Kidney (tissue), 14 donors: ENCODE measurements around the gene KCNJ5. TPM values are rescaled to one million over a fixed set of nuclear protein-coding genes. Genes with fewer than 3 reads are reported as not detected.

Experiments used
- DNase-seq, 5 donors: peaks; one replicate each; pipeline ENCODE4 v3.0.0-alpha.2; 2013 to 2020
- FAIRE-seq: peaks from 2 replicates; lab custom pipeline; 2012; peaks lifted over from hg19 to GRCh38; lab: Jason Lieb, UNC
- H3K27ac ChIP-seq, 2 donors: one replicate each; pipeline ENCODE4 v1.7.0; 2013; ENCODE audit warnings: low read depth in 2 of 2, low read length in 2 of 2, inconsistent platforms in 1 of 2
- H3K27me3 ChIP-seq: one replicate; pipeline ENCODE4 v1.7.1; 2013; ENCODE audit warnings: low read length, inconsistent platforms; ENCODE audit not compliant: control insufficient read depth, insufficient read depth
- H3K36me3 ChIP-seq, 3 donors: one replicate each; pipeline versions ENCODE4 v1.7.0 to v1.7.1; 2013; ENCODE audit warnings: low read length in 3 of 3, control low read depth in 1 of 3, inconsistent platforms in 1 of 3; ENCODE audit not compliant: insufficient read depth in 3 of 3, control insufficient read depth in 2 of 3
- H3K4me1 ChIP-seq, 3 donors: one replicate each; pipeline versions ENCODE4 v1.7.0 to v1.7.1; 2013; ENCODE audit warnings: low read length in 3 of 3, inconsistent platforms in 1 of 3, low read depth in 1 of 3; ENCODE audit not compliant: control insufficient read depth in 2 of 3, insufficient read depth in 2 of 3
- H3K4me3 ChIP-seq, 3 donors: one replicate each; pipeline versions ENCODE4 v1.7.0 to v1.8.1; 2013; ENCODE audit warnings: low read length in 3 of 3, control low read depth in 1 of 3, inconsistent platforms in 1 of 3
- H3K9ac ChIP-seq, 3 donors: one replicate each; pipeline versions ENCODE4 v1.7.0 to v1.7.1; 2013; ENCODE audit warnings: low read length in 3 of 3, control low read depth in 1 of 3, inconsistent platforms in 1 of 3
- H3K9me3 ChIP-seq, 3 donors: one replicate each; pipeline versions ENCODE4 v1.7.0 to v1.7.1; 2013; ENCODE audit warnings: low read length in 3 of 3, control low read depth in 1 of 3, inconsistent platforms in 1 of 3; ENCODE audit not compliant: control insufficient read depth in 2 of 3, insufficient read depth in 1 of 3
- CTCF ChIP-seq: IDR thresholded peaks from 3 replicates; pipeline ENCODE4 v1.5.1; 2012; ENCODE audit warnings: mild to moderate bottlenecking, moderate library complexity, borderline replicate concordance; ENCODE audit not compliant: insufficient read depth; ENCODE audit errors: extremely low read depth
- intact Hi-C: fragments of 100-400 bp; cut with DNase I; formaldehyde crosslinking; loops from one replicate; pipeline ENCODE4 v1.11.1; 2022
- polyA plus RNA-seq: library from polyadenylated mRNA; stranded (reverse); fragments of 350-450 nt; fragmentation: Illumina TruSeq; extraction: RNeasy Lipid Tissue Mini Kit (QIAGEN cat#74804); gene quantifications from one replicate; pipeline ENCODE4 v1.2.3, GENCODE V29; 2014; ENCODE audit warnings: low read depth, low replicate concordance; ENCODE audit not compliant: insufficient read depth
- total RNA-seq: library from RNA; stranded (reverse); fragmentation: NEBNext Ultra II Directional; extraction: Animal tissue kit (Norgen Biotek cat#: 25700); gene quantifications from one replicate; pipeline ENCODE4 v1.2.1, GENCODE V29; 2021
- donor health status: control.
- donor health status: control.
- donor health status: control.
- donor health status: control.
- donor health status: control.
- donor health status: DM: yes; HTN: yes; CAD: no.
- donor health status: Normal renal cell carcinoma (clear cell type).

KCNJ5 gene
- total and polyA plus RNA-seq, 2 donors from 2014 or later = 5.7 to 6.5 TPM

DNA sequence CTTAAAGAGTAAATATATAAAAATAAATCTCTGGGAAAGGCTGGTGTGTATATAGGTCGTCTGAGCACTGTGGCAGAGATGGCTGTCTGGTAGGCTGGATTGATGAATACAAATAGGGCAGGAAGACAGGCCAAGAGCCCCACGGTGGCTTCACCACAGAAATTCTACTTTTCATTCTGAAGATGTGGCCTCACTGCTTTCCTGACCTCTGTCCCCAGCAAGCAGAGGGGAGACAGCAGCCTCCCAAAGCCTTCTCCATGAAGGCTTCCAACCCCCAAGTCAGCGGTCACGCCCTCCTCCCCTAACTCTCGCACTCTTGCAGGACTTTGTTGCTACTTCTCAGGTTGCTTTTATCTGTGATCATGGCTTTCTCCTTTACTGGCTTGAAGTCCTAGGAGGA is 13.4 kb upstream of the KCNJ5 start:
- intact Hi-C loops = no loop called here
- peak in 1 of 5 donors; percentile 13 for DNase-seq
- Histone ChIP-seq H3K27ac (no peak overlapping the region), H3K4me3 (no peak overlapping the region), H3K27me3 (no peaks in the 10 kb centered on the region), H3K9ac (no peak overlapping the region), H3K4me1 (no peaks in the 10 kb centered on the region), H3K36me3 (no peaks in the 10 kb centered on the region), H3K9me3 (no peaks in the 10 kb centered on the region)
- TF ChIP-seq CTCF = no peak
- no peak for FAIRE-seq

DNA sequence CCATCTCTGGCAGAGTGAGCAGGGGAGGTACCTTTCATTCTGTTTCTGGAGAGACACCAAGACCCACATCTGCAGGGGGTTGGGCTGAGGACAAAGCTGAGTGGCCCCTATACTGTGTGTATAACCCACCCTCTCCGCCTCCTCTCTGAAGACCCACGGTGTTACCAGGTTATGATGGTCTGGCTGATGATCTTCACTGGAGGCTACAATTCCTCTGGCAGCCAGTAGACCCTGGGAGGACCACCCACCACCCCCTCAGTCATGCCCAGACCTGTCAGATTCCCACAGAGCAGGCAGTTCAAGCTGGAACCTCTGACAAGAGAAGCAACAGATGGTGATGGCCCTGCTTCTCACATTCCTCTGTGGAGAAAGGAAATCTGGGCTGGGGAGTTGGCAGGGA is 12.7 kb upstream of the KCNJ5 start:
- peak in 1 of 5 donors; percentile 12 for DNase-seq
- Histone ChIP-seq H3K9me3 (no peaks in the 10 kb centered on the region), H3K9ac (no peak overlapping the region), H3K4me3 (no peak overlapping the region), H3K36me3 (no peaks in the 10 kb centered on the region), H3K27me3 (no peaks in the 10 kb centered on the region), H3K27ac (no peak overlapping the region), H3K4me1 (no peaks in the 10 kb centered on the region)
- intact Hi-C loops = no loop called here
- FAIRE-seq = no peak
- TF ChIP-seq CTCF = no peak

GRCh38 chr11:128879817-128880216 is 11.3 kb upstream of the KCNJ5 start:
- Histone ChIP-seq H3K9me3 (no peaks in the 10 kb centered on the region), H3K36me3 (no peaks in the 10 kb centered on the region), H3K27me3 (no peaks in the 10 kb centered on the region), H3K4me1 (no peaks in the 10 kb centered on the region), H3K9ac (no peak overlapping the region), H3K27ac (no peak overlapping the region), H3K4me3 (no peak overlapping the region)
- intact Hi-C loops = no loop called here
- no peak for FAIRE-seq
- TF ChIP-seq CTCF = no peak
- DNase-seq = peak in 1 of 5 donors; percentile 19

DNA sequence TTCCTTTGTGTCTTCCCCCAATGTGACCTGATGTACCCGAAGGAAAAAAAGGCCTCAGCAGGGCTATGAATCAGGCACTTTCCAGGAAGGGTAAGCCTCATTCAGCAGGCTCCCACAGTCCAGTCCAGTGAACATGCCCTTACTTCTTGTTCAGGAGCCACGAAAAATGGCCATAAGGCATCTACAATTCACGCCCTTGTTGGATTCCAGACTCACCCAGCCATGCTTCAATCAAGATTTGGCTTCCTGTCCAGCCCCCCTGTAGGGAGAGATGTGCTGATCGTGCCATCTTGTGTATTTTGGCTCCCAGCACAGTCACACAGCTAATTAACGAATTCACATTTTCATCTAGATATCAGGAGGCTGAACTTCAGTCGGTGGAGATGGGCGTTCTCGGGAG is 9.9 kb upstream of the KCNJ5 start:
- no peak for TF ChIP-seq CTCF
- no peak overlapping the region for H3K4me3 ChIP-seq
- H3K27ac ChIP-seq = no peak overlapping the region
- H3K36me3 ChIP-seq = no peaks in the 10 kb centered on the region
- intact Hi-C loops = no loop called here
- H3K4me1 ChIP-seq = no peaks in the 10 kb centered on the region
- H3K9ac ChIP-seq = no peak overlapping the region
- FAIRE-seq = no peak
- H3K27me3 ChIP-seq = no peaks in the 10 kb centered on the region
- H3K9me3 ChIP-seq = no peaks in the 10 kb centered on the region
- DNase-seq = peak in 1 of 5 donors; percentile 27
